GM21737 (cell line): ENCODE measurements around the gene MRNIP.

Experiments used
- ATAC-seq: cut with Tn5 transposase; IDR thresholded peaks from one replicate; pipeline ENCODE4 v1.9.1; 2021; ENCODE audit warnings: mild to moderate bottlenecking, moderate library complexity; ENCODE audit not compliant: unreplicated experiment

MRNIP gene

DNA sequence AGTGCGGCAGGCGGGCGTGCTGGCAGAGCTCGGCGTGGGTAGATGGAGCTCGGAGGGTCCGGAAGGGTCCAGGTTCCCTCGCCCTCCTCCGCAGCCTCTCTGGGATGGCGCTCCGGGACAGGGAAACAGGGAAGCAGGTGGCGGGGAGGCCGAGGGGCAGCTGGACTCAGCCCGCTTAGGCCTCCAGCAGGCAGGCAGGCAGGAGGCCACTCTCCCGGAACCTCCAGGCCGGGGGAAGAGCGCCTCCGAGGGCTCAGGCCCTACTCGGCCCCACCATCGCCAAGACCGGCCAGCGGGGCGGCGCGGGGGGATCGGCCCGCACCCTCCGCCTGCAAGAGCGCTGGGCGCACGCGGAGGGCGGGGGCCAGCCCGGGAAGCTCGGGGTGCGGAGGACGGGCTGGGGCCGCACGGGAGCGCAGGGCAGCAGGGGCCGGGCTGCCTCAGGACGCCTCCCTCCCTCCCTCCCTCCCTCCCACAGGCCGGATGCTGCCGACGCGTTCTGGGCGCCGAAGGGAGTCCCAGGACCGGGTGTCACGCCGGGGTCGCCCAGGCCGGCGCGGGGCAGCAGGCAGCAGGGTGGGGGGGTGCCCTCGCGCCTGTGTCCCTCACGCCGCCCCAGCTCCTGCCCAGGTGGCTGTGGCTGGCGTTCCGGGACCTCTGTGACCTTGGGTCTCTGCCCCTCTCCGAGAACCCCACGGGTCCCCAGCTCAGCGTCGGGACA lies 52.9 kb downstream of the MRNIP start:
- ATAC-seq, result peak; percentile 22

DNA sequence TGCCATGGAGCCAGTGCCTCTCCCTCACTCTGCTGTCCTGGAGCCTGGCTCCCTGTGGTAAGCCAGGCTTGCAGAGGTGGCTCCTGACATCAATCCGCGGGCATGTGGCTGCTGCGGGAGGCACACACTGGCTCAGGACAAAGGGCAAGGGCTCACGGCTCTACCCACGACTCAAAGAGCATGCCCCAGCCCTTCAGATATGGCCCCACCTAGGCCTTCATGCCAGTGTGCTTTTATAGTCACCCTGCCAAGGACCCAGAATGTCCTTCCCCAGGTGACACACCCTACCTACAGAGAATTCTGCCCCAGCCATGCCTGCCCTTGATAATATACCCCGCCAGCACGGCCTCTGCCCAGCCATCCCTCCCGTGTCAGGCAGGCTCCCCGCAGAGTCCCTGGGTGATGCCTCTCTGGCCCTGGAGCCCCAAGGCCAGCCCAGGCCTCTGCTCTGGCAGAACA lies 53.5 kb downstream of the MRNIP start:
- ATAC-seq, result no peak

- ATAC-seq, result no peak
These were observed 54.1 kb downstream of the MRNIP start for GRCh38 chr5:179804555-179804947.

DNA sequence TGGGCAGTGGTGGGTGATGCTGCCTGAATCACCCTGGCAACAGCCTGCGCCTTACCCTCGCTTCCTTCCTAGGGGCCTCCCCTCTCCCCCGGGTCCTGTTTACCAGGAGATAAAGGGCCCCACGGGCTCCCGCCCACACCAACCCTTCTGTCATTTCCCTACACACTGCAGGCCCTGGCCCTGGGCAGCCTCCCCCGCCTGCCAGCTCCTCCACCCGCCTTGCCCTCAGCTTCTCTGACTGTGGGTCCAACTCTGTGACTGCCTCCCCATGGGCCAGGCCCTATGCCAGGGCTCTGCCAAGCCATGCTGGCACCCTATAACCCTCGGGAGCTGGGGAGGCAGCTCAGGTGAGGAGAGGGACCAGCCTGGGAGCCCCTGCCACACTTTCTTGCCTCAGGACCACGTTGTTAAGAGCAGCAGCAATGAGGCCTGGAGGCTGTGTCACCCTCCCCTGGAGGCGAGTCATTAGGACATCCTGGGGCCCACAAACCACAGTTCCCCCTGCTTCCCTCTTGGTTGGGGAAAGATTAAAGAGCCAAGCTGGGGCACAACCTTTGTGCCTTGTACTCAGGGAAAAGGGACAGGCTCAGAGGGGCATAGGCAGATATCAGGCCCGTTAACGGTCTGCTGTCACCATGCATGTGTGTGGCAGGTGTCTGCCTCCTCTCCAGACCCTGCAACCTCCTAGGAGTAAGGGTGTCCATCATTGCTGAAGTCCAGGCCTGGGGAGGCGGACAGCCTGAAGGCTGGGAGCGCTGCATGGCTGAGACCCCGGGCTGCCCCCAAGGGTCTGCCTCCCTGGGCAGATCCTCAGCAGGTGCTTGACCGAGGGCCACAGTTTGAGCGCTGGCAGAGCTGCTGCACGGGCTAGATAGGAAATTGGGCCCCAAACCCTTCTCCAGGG lies 54.7 kb downstream of the MRNIP start:
- ATAC-seq, result no peak

DNA sequence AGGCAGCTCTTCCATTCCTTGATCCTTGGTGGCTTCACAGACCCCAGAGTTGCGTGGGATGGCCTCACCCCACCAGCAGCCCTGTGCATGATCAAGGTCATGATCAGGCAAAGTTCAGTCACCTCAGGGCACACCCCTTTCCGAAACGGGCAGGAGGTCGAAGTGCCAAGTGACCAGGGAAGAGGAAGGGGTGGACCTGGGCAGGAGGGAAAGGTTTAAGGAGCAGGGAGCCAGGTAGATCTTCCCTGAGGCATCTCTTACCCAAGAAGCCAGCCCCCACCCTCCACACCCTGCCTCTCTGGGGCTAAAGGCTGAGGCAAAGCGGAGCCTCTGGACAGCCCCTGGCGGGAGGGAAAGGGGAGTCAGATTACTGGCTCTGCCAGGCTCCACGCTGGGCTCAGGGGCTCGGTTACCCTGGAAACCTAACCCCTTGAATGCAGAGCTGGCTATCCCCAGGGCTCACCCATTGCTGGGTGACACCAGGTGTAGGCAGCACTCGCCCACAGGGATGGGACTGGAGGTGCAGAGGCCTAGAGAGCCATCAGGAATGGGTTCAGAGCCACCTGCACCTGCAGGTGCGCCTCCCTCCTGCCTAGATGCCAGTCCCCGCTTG lies 55.6 kb downstream of the MRNIP start:
- ATAC-seq, result no peak

DNA sequence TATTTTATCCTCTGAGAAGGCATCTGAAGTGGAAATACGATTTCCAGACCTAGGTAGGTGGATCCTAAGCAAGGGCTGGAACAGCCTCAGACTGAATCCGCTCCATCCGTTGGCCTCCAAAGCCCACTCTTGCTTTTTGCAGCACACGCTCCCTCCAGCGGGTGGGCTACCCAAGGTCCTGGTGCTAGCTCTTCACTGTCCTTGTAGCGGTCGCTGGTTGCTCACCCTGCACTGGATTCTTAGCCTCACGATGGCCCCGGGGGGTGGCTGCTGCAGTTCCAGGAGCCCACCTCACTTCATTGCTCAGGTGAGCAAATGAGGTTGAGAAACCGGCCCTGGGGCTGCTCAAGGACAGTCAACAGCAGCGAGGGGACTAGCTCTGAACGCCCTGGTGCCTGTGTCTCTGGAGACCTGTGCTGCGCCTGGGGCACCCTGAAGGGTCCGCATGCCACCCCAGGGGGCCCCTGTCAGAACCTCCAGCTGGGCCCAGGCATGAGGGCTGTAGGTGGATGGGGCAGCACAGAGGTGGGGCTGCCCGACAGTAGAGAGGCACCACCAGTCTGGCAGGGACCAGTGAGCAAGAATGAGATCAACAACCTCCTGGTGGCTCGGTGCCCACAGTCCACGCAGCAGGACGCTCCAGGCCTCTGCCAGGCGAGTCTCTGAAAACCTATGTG lies 56.3 kb downstream of the MRNIP start:
- no peak for ATAC-seq

DNA sequence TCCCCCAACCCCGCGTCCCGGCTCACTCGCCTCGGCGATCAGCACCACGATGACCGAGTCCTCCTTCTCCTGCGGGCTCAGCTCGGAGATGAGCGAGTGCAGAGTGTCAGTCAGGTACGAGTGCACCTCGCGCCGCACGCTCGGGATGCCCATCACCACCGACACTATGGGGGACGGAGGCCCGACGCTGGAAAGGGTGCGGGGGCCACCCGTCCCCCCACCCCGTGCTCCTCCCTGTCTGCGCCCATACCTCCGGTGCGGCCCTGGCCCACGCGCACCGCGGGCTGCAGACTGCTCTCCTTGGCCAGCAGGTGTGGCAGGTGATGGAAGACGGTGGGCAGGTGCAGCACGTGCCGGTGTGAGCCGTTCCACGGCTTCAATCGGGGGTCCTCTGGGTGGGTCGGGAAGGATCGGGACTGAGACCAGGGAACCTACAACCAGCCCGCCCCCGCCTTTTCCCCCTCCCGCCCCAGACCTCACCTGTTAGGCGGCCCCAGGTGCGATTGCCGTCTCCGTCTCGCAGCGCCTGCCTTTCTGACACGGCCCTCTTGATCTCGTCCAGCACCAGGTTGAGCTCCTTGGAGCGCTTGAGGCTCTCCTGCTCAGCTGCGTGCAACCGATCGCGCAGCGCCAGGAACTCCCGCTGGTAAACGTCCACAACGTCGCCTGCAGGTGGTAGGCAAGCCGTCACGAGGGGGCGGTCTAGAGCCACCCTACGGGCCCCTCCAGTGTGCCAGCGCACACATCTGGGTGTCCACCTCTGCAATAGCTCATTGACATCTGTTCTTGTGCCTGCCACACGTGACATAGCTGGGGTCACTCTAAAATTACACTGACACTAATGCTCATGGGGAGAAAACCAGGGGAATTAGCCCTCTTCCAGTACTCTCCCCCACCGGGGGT lies 57.1 kb downstream of the MRNIP start:
- ATAC-seq, result peak; percentile 34

- ATAC-seq, result no peak
These were observed 57.9 kb downstream of the MRNIP start for GRCh38 chr5:179800696-179801201.

DNA sequence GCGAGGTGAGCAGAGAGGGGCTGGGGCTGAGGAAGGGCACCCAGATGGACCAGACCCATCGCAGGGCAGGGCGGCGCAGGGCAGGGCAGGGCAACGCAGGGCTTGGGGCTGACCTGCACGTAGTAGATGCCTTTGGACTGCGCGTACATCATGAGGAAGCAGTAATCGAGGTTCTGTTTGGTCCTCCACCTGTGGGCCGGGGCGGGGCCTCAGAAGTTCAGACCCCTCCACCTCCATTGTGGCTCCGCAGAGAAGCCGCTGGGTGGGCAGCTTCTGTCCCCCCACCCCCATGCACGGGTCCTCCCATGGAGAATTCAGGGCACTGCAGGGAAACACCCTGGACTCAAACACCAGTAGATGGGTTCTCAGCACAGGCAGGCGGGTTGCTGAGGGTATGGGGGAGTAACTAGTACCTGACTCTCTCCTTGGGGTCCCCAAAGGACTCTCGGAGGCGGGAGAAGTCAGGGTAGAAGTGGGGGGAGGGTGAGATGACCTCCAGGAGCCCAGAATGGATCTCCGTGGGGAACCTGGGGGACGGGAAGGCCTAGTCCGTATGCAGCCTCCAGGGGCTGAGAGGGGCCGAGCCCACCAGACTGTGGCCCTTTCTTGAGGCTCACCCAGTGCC lies 58.4 kb downstream of the MRNIP start:
- ATAC-seq, result no peak

GRCh38 chr5:179799644-179799973 lies 59.0 kb downstream of the MRNIP start:
- no peak for ATAC-seq

- ATAC-seq, result no peak
These were observed 59.6 kb downstream of the MRNIP start for GRCh38 chr5:179798771-179799643.

GRCh38 chr5:179798144-179798770 lies 60.4 kb downstream of the MRNIP start:
- no peak for ATAC-seq

GRCh38 chr5:179797741-179798140 lies 60.9 kb downstream of the MRNIP start:
- ATAC-seq, result no peak

- ATAC-seq, result no peak
These were observed 61.6 kb downstream of the MRNIP start for GRCh38 chr5:179796877-179797608.

GRCh38 chr5:179795863-179796833 lies 62.5 kb downstream of the MRNIP start:
- ATAC-seq, result peak; percentile 62
